ENCODE data around the gene OPCML.

DNA sequence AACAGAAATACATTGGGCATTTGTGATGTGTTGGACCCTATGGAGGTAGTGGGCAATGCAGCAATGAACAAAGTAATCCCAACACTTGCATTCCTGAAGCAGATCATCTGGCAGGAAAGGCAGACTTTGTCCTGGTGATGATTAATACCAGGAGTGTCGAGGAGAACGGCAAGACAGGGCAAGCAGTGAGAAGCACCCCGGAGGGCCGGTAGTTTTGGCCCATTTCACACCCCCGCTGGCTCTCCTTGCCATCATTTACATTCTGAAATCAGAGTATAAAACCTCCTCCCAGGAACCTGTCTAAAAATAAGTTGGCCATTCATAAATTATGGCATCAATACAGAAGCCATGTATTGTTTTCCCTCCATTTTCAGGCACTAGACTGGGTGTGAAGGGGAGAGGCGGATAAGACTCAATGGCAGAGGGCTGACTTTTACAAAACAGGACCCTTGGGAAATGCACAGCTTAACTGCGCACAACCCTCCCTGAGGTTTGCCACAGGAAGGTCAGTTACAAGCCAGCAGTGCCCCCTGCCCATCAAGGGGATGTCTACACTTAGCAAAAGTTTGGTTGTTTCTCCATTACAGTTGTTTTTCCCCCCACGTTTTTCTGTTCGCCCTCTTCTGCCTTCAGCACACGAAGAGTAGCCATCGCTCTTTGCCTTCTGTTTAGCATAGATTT is 55.6 kb downstream of the OPCML start:
- TF ChIP-seq POLR2A (IDR thresholded peaks at IDR 0.05): no peak
- TF ChIP-seq, protein P1, sequence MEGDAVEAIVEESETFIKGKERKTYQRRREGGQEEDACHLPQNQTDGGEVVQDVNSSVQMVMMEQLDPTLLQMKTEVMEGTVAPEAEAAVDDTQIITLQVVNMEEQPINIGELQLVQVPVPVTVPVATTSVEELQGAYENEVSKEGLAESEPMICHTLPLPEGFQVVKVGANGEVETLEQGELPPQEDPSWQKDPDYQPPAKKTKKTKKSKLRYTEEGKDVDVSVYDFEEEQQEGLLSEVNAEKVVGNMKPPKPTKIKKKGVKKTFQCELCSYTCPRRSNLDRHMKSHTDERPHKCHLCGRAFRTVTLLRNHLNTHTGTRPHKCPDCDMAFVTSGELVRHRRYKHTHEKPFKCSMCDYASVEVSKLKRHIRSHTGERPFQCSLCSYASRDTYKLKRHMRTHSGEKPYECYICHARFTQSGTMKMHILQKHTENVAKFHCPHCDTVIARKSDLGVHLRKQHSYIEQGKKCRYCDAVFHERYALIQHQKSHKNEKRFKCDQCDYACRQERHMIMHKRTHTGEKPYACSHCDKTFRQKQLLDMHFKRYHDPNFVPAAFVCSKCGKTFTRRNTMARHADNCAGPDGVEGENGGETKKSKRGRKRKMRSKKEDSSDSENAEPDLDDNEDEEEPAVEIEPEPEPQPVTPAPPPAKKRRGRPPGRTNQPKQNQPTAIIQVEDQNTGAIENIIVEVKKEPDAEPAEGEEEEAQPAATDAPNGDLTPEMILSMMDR (IDR thresholded peaks at IDR 0.05): no peak

All from lower leg skin (tissue), 3 donors.